ENCODE measurements around the gene SLC38A2. TPM values are rescaled to one million over a fixed set of nuclear protein-coding genes. Genes with fewer than 3 reads are reported as not detected.

SLC38A2 gene
- total RNA-seq, 1 donor from 2014 or later = 348 TPM

DNA sequence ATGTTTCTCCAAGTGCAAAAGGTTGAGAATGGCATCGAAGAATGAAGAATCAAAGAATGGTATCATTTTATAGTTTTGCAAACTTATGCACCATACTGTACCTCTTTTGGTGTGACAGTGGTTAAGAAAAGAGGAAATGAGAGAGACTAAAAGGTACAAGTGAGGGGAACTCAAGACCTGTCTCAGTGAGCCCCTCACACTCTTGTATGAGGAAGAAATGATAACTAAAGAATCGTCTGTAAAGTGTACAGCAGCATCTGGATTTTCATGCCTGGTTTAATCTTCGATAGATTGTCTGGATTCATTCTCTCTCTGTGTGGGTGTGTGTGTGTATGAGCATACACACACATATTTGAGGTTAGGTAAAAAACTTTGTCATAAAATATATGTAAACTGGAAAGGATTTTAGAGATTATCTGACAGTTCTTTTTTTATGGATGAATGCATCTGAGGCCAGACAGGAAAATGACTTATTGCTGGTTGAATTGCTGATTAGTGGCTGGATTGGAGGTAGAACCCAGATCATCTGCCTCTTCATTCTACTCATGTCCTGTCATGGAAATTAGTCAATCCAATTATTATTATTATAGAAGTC lies 16.0 kb upstream of the SLC38A2 start:
- H3F3A ChIP-seq (ENCODE audit: low read depth) = peaks cover 14% of the 10 kb centered on the region
- H3K4me1 Mint-ChIP-seq = peaks cover 55% of the 10 kb centered on the region
- H3K27ac Mint-ChIP-seq = no peak overlapping the region
- H3K36me3 ChIP-seq = no peaks in the 10 kb centered on the region
- H3K27me3 Mint-ChIP-seq (ENCODE audit: insufficient read depth, low read depth) = peaks cover 5% of the 10 kb centered on the region
- TF ChIP-seq EZH2 (IDR thresholded peaks at IDR 0.05) (no peak), CTCF (IDR thresholded peaks at IDR 0.05) (no peak), EZH2phosphoT487 (IDR thresholded peaks at IDR 0.05) (no peak)
- no peak overlapping the region for H3K27ac ChIP-seq
- H3K79me2 ChIP-seq (ENCODE audit: low read depth) = peaks cover 27% of the 10 kb centered on the region
- H3K4me3 Mint-ChIP-seq = no peak overlapping the region
- H3K36me3 Mint-ChIP-seq = peaks cover 24% of the 10 kb centered on the region
- H3K9ac ChIP-seq = no peak overlapping the region
- DNase-seq (ENCODE audit: low spot score) = no peak
- peaks cover 48% of the 10 kb centered on the region for H3K4me1 ChIP-seq
- H3K9me3 Mint-ChIP-seq = peaks cover 7% of the 10 kb centered on the region
- H3K4me3 ChIP-seq = no peak overlapping the region
- no peaks in the 10 kb centered on the region for H3K9me3 ChIP-seq (ENCODE audit: low read depth)
- no peak overlapping the region for H3K4me2 ChIP-seq
- no peak overlapping the region for H2AFZ ChIP-seq (replicated peaks)
- no peaks in the 10 kb centered on the region for H4K20me1 ChIP-seq (ENCODE audit: low read depth)
- H3K27me3 ChIP-seq = no peaks in the 10 kb centered on the region

GRCh38 chr12:46387670-46388069 lies 15.1 kb upstream of the SLC38A2 start:
- no peak overlapping the region for H2AFZ ChIP-seq (replicated peaks)
- no peak for TF ChIP-seq EZH2phosphoT487 (IDR thresholded peaks at IDR 0.05)
- no peak for TF ChIP-seq CTCF (IDR thresholded peaks at IDR 0.05)
- TF ChIP-seq EZH2 (IDR thresholded peaks at IDR 0.05) = no peak
- no peaks in the 10 kb centered on the region for H4K20me1 ChIP-seq (ENCODE audit: low read depth)
- peak overlapping the region; percentile 81 for H3K27ac Mint-ChIP-seq
- peaks cover 17% of the 10 kb centered on the region for H3F3A ChIP-seq (ENCODE audit: low read depth)
- H3K27me3 ChIP-seq = no peaks in the 10 kb centered on the region
- no peak overlapping the region for H3K4me2 ChIP-seq
- no peak for DNase-seq (ENCODE audit: low spot score)
- no peaks in the 10 kb centered on the region for H3K36me3 ChIP-seq
- no peak overlapping the region for H3K9ac ChIP-seq
- H3K27me3 Mint-ChIP-seq (ENCODE audit: insufficient read depth, low read depth) = peaks cover 5% of the 10 kb centered on the region
- peaks cover 49% of the 10 kb centered on the region for H3K4me1 ChIP-seq
- peaks cover 19% of the 10 kb centered on the region for H3K36me3 Mint-ChIP-seq
- no peaks in the 10 kb centered on the region for H3K9me3 ChIP-seq (ENCODE audit: low read depth)
- H3K79me2 ChIP-seq (ENCODE audit: low read depth) = peaks cover 27% of the 10 kb centered on the region
- H3K4me3 ChIP-seq = no peak overlapping the region
- peaks cover 57% of the 10 kb centered on the region for H3K4me1 Mint-ChIP-seq
- peaks cover 7% of the 10 kb centered on the region for H3K9me3 Mint-ChIP-seq
- H3K4me3 Mint-ChIP-seq = peak overlapping the region; percentile 57
- no peak overlapping the region for H3K27ac ChIP-seq

GRCh38 chr12:46386877-46387629 lies 14.5 kb upstream of the SLC38A2 start:
- Histone ChIP-seq H3K9ac (no peak overlapping the region), H3K9me3 (ENCODE audit: low read depth) (no peaks in the 10 kb centered on the region), H3K36me3 (no peaks in the 10 kb centered on the region), H4K20me1 (ENCODE audit: low read depth) (no peaks in the 10 kb centered on the region), H3K4me2 (peak overlapping the region; percentile 58), H3K79me2 (ENCODE audit: low read depth) (peaks cover 27% of the 10 kb centered on the region), H3K4me1 (peaks cover 49% of the 10 kb centered on the region), H3K27me3 (no peaks in the 10 kb centered on the region), H3K27ac (no peak overlapping the region), H2AFZ (replicated peaks) (no peak overlapping the region), H3K4me3 (no peak overlapping the region), H3F3A (ENCODE audit: low read depth) (peaks cover 24% of the 10 kb centered on the region)
- TF ChIP-seq CTCF (IDR thresholded peaks at IDR 0.05) = no peak
- no peak for TF ChIP-seq EZH2 (IDR thresholded peaks at IDR 0.05)
- no peak for TF ChIP-seq EZH2phosphoT487 (IDR thresholded peaks at IDR 0.05)
- Mint-ChIP-seq H3K4me1 (peaks cover 59% of the 10 kb centered on the region), H3K4me3 (peak overlapping the region; percentile 57), H3K9me3 (peaks cover 3% of the 10 kb centered on the region), H3K27me3 (ENCODE audit: insufficient read depth, low read depth) (peaks cover 8% of the 10 kb centered on the region), H3K27ac (no peak overlapping the region), H3K36me3 (peaks cover 14% of the 10 kb centered on the region)
- DNase-seq (ENCODE audit: low spot score) = peak; percentile 34

All from neural progenitor cell (in vitro differentiated cells).